Endometrium (tissue), 2 donors: ENCODE measurements around the gene PSMB1.

Experiments used
- FAIRE-seq: peaks from 2 replicates; lab custom pipeline; 2012; peaks lifted over from hg19 to GRCh38; lab: Jason Lieb, UNC
- donor health status: control.
- donor health status: control.

The PSMB1 gene

GRCh38 chr6:170552765-170553533 lies at the start of gene PSMB1:
Gene PSMB1 (minus strand): TSS chr6:170553307. CDS start chr6:170553242, 65 bp downstream.
- peak; percentile 81 for FAIRE-seq

- no peak for FAIRE-seq
Measured at GRCh38 chr6:170597278-170597677, 44.2 kb upstream of the PSMB1 start.

GRCh38 chr6:170596426-170596825 lies 43.3 kb upstream of the PSMB1 start:
- no peak for FAIRE-seq

GRCh38 chr6:170590725-170591124 lies 37.6 kb upstream of the PSMB1 start:
- no peak for FAIRE-seq

- FAIRE-seq: no peak
Measured at GRCh38 chr6:170584954-170585498, 31.9 kb upstream of the PSMB1 start.

- FAIRE-seq: no peak
Measured at GRCh38 chr6:170584181-170584953, 31.3 kb upstream of the PSMB1 start, which contains the start of gene PDCD2. Gene PDCD2 (minus strand): TSS chr6:170584637. CDS start chr6:170584581, 56 bp downstream.

GRCh38 chr6:170583756-170584180 lies 30.7 kb upstream of the PSMB1 start:
- no peak for FAIRE-seq

GRCh38 chr6:170578909-170579308 lies 25.8 kb upstream of the PSMB1 start:
- no peak for FAIRE-seq

GRCh38 chr6:170575250-170575649 lies 22.1 kb upstream of the PSMB1 start:
- no peak for FAIRE-seq

- no peak for FAIRE-seq
Measured at GRCh38 chr6:170572704-170573466, 19.8 kb upstream of the PSMB1 start.

- no peak for FAIRE-seq
Measured at GRCh38 chr6:170564936-170565530, 11.9 kb upstream of the PSMB1 start.

GRCh38 chr6:170561555-170561954 lies 8.4 kb upstream of the PSMB1 start:
- FAIRE-seq: no peak

- no peak for FAIRE-seq
Measured at GRCh38 chr6:170555305-170555704, 2.2 kb upstream of the PSMB1 start.

- no peak for FAIRE-seq
Measured at GRCh38 chr6:170554796-170555137, 1.7 kb upstream of the PSMB1 start.

- peak; percentile 98 for FAIRE-seq
Measured at GRCh38 chr6:170554013-170554795, 1.1 kb upstream of the PSMB1 start, which contains the start of gene TBP. Gene TBP (plus strand): TSS chr6:170554369. CDS start chr6:170557030, 2,661 bp downstream.

GRCh38 chr6:170553534-170554012 lies 466 bp upstream of the PSMB1 start:
- no peak for FAIRE-seq

- FAIRE-seq: no peak
Measured at GRCh38 chr6:170545405-170545804, 7.7 kb downstream of the PSMB1 start.

GRCh38 chr6:170542031-170542719 lies 10.9 kb downstream of the PSMB1 start:
- FAIRE-seq: no peak

- FAIRE-seq: no peak
Measured at GRCh38 chr6:170537329-170537728, 15.8 kb downstream of the PSMB1 start.

GRCh38 chr6:170536671-170537070 lies 16.4 kb downstream of the PSMB1 start:
- no peak for FAIRE-seq
